ENCODE data around the gene UQCC5.

UQCC5 gene

DNA sequence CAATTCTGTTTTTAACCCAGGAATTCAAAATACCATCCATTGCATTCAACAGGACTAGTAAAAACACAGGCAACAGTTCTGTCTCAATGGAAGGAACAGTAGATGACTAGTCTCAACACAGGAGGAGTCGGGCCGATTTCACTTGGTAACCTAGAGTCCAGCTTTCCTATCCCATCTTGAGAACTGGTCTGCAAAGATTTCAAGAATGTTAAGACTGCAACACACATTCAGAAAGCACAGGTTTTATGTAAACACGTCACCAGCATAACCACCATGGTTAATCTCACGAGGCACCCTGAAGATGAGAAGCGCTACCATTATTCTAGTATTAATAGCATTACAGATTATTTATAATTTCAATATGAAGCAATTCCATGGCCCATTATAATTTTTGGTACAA, 22.0 kb downstream of the UQCC5 start:
- DNase-seq, result no peak

DNA sequence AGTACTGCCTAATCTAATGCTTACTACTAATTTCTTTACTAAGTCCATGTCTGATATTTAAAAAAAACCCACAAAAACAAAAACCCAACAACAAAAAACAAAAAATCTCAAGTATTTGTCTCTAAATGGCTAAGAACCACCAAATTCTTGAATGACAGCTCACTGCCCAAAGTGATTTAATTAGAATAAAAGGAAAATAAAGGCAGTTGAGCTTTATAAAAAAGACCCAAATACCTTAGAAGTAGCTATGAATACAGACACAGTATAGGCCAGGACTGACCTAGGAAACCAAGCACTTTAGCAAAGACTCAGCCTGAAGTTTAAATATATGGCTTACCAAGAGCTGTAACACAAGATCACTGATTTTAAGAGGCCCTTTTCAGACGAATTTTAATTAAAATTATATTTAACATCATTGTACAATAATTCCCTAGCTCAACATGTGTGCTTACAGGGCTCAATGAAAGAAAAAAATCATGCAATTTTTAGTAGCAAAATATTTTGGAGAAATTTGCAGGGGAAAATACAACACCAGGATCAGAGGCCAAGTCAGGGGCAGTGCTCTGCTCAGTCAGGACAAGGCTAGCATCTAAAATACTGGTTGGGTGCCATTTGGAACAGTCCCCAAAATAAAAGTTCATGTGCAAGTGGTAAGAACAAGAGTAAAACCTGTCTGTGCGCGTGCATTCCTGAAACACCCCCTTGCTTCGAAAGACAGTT, 24.8 kb downstream of the UQCC5 start:
- DNase-seq, result no peak

DNA sequence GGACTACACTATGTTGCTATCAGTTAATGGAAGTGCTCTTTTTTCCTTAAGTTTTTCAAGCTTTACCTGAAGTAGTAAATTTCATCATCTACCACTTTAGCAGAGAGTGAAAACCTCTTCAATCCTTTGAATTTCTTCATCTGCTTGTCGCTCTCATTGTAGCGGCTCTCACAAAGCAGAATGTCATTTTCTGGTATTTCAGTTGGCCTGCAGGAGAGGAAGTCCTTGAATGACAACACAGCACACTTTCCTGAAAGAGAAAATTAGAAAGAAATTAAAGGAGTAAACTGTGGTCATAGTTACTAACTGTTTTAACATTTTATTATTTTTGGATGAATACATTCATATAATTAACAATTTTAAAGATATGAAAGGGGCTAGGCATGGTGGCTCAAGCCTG, 27.6 kb downstream of the UQCC5 start:
- no peak for DNase-seq

DNA sequence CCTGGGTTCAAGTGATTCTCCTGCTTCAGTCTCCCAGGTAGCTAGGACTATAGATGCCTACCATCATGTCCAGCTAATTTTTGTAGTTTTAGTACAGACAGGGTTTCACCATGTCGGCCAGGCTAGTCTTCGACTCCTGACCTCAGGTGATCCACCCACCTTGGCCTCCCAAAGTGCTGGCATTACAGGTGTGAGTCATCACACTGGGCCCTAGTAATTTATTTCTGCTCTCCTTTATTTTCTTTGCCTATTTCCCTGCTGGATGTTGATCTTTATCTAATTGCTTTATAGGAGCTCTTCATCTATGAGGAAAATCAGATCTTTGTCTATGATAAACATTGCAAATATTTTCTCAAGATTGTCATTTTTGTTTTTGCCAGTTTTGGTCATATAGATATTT, 31.7 kb downstream of the UQCC5 start:
- no peak for DNase-seq

DNA sequence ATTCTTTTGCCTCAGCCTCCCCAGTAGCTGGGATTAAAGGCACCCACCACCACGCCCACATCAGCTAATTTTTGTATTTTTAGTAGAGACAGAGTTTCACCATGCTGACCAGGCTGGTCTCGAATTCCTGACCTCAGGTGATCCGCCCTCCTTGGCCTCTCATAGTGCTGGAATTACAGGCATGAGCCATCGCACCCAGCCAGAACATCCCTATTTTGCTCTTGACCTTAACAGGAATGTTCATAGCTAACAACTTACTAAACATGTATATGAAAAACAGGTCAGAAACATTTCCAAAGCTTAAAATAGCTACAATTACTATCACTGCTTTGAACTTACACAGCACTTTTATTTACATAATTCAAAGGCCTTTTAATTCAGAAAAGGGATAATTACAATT, 33.7 kb downstream of the UQCC5 start:
- no peak for DNase-seq

DNA sequence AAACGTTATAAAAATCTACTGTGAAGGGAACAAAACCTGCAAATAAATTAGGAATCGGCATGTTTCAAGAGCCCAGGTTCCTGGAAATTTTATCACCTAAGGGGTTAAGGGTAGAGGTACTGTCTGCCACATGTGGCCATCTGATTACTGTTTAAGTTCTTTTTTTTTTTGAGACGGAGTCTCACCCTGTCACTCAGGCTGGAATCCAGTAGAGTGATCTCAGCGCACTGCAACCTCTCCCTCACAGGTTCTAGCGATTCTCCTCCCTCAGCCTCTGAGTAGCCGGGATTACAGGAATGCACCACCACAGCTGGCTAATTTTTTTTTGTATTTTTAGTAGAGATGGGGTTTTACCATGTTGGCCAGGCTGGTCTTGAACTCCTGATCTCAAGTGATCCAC, 35.8 kb downstream of the UQCC5 start:
- DNase-seq, result no peak

DNA sequence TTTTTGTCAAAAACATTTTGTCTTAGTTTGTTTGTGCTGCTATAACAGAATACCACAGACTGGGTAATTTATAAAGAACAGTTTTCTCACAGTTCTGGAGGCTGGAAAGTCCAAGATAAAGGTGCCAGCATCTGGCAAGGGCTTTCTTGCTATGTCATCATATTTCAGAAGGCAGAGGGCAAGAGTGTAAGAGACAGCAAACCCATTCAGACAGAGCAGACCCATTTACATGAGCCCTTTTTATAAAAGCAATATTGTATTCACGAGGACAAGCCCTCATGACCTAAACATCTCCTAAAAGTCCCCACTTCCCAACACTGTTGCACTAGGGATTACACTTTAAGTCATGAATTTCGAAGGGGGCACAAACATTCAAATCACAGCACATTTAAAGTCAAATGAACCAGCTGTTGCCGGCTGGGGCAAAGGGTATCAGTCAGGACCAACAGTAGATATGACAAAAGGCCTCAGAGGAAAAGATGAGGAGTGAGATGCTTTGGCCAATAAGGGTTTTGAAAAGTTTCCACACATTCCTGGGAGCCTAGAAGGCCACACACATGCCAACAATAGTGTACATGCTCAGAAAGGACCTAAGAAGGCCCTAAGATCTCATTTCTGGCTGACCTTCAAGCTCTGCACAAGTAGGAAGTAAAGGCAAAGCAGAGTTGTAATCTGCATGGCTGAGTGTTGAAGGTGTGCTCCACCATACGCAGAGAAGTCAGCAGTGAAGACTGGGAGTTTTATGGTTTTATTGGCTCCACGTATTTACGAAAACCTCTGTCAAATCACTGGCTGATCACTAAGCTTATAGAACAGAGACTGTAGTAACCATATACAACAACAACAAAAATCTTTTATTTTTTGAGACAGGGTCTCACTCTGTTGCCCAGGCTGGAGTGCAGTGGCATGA, 37.9 kb downstream of the UQCC5 start:
- DNase-seq, result no peak

Measured in nucleus accumbens (tissue), 56 donors.